Measurements from ENCODE around the gene ASB3.
A peak's percentile ranks its signal among the peaks of the same experiment; 100 is the strongest.
"Not testable (repeated sequence)": the region's sequence is repeated elsewhere in the genome, so short reads cannot be mapped to it uniquely, and the experiment has no call there.

Gene ASB3

GRCh38 chr2:53787614-53788289 is 999 bp upstream of the ASB3 start:
- no peak for DNase-seq (ENCODE audit: low read depth, low spot score)

- no peak for DNase-seq (ENCODE audit: low read depth, low spot score)
Measured at GRCh38 chr2:53786352-53786704, 425 bp downstream of the ASB3 start.

GRCh38 chr2:53785366-53785765 is 1.4 kb downstream of the ASB3 start:
- no peak for DNase-seq (ENCODE audit: low read depth, low spot score)

GRCh38 chr2:53784436-53784835 is 2.3 kb downstream of the ASB3 start:
- DNase-seq (ENCODE audit: low read depth, low spot score), result no peak

GRCh38 chr2:53782676-53783075 is 4.1 kb downstream of the ASB3 start:
- no peak for DNase-seq (ENCODE audit: low read depth, low spot score)

- DNase-seq (ENCODE audit: low read depth, low spot score), result no peak
Measured at GRCh38 chr2:53780056-53780455, 6.7 kb downstream of the ASB3 start.

GRCh38 chr2:53778536-53779162 is 8.1 kb downstream of the ASB3 start:
- DNase-seq (ENCODE audit: low read depth, low spot score), result no peak

GRCh38 chr2:53777134-53777533 is 9.6 kb downstream of the ASB3 start:
- DNase-seq (ENCODE audit: low read depth, low spot score), result no peak

- DNase-seq (ENCODE audit: low read depth, low spot score), result no peak
Measured at GRCh38 chr2:53770264-53770663, 16.5 kb downstream of the ASB3 start.

GRCh38 chr2:53769318-53769945 is 17.3 kb downstream of the ASB3 start:
- no peak for DNase-seq (ENCODE audit: low read depth, low spot score)

- DNase-seq (ENCODE audit: low read depth, low spot score), result no peak
Measured at GRCh38 chr2:53768242-53768542, 18.6 kb downstream of the ASB3 start.

- DNase-seq (ENCODE audit: low read depth, low spot score), result peak; percentile 35
Measured at GRCh38 chr2:53767405-53768241, 19.1 kb downstream of the ASB3 start, which contains the start of gene CHAC2. TSS of gene CHAC2 (plus strand) at chr2:53767804. CDS start at chr2:53767887, 83 bp downstream.

- DNase-seq (ENCODE audit: low read depth, low spot score), result no peak
Measured at GRCh38 chr2:53765767-53766166, 21.0 kb downstream of the ASB3 start.

- DNase-seq (ENCODE audit: low read depth, low spot score), result not testable (repeated sequence)
Measured at GRCh38 chr2:53757206-53757605, 29.5 kb downstream of the ASB3 start.

- DNase-seq (ENCODE audit: low read depth, low spot score), result no peak
Measured at GRCh38 chr2:53756644-53757043, 30.1 kb downstream of the ASB3 start.

GRCh38 chr2:53755121-53755520 is 31.6 kb downstream of the ASB3 start:
- DNase-seq (ENCODE audit: low read depth, low spot score), result no peak

GRCh38 chr2:53753041-53753440 is 33.7 kb downstream of the ASB3 start:
- DNase-seq (ENCODE audit: low read depth, low spot score), result no peak

GRCh38 chr2:53752385-53752784 is 34.4 kb downstream of the ASB3 start:
- no peak for DNase-seq (ENCODE audit: low read depth, low spot score)

- no peak for DNase-seq (ENCODE audit: low read depth, low spot score)
Measured at GRCh38 chr2:53751728-53752127, 35.0 kb downstream of the ASB3 start.

GRCh38 chr2:53750041-53750768 is 36.5 kb downstream of the ASB3 start:
- DNase-seq (ENCODE audit: low read depth, low spot score), result no peak

GRCh38 chr2:53744395-53745065 is 42.2 kb downstream of the ASB3 start:
- DNase-seq (ENCODE audit: low read depth, low spot score), result no peak

Measured in smooth muscle cell of the brain vasculature (primary cell).